ENCODE results near the gene FFAR4.

DNA sequence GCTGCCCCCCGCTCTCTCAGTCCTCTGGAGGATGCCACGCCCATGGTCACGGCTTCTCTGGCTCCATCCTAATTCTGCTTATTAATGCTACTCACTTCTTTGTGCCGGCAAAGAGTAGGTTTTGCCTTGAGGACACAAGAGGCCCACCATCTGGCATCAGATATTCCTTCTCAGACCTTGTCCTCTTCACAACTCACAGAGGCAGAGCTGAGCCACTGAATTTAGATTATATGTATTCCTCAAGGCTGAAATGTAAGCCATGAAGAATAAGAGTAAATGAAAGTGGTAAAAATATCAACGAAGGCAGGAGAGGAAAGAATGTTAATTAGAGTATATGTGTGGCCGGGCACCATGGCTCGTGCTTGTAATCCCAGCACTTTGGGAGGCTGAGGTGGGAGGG is 28.1 kb downstream of the FFAR4 start:
- no peak for TF ChIP-seq MAX (IDR thresholded peaks at IDR 0.05)
- no peak for TF ChIP-seq CTCF (IDR thresholded peaks at IDR 0.05; ENCODE audit: low read depth, low read length, missing input control)
- TF ChIP-seq TAF1 (conservative IDR thresholded peaks at IDR 0.05): no peak
- TF ChIP-seq EGR1 (IDR thresholded peaks at IDR 0.05; ENCODE audit: low read depth in 2 of 2): no peak
- no peak for TF ChIP-seq JUND (IDR thresholded peaks at IDR 0.05)

Measured in liver (tissue), 3 donors.